IPS-18c (cell line): ENCODE data around the gene WNT4.
A peak's percentile ranks its signal among the peaks of the same experiment; 100 is the strongest.

Experiments
- H3K4me3 ChIP-seq: 2 replicates; pipeline ENCODE4 v1.7.0; 2013; ENCODE audit warnings: low read depth, mild to moderate bottlenecking, low read length, moderate library complexity; ENCODE audit not compliant: insufficient read depth
- H3K9me3 ChIP-seq: one replicate; pipeline ENCODE4 v1.6.1; 2013; ENCODE audit warnings: mild to moderate bottlenecking, low read length, moderate library complexity; ENCODE audit not compliant: control insufficient read depth, insufficient read depth

The WNT4 gene

DNA sequence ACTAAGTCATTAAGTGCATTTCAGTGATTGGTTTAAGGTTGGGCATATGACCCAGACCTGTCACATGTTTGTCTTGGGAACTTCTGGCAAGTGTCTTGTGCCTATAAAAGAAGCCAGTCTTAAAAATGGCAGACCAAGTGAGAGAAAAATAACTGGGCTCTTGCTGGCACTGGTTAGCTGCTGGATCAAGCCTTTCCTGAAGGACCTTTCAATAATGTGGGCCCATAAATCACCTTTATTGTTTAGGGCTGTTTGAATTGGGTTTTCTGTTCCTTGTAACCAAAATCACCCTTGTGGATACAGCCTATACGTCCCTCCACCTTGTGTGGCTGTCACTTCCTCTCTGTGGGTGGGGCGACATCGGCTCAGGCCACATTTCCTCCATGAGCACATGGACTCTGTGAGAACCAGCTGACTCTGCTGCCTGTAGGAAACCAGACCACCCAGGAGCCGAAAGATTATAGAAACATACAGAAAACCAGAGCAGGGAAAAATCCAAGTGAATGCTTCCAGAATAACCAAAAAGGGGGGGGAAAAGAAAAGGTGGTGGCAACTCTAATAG lies 25.6 kb upstream of the WNT4 start:
- Histone ChIP-seq H3K4me3 (no peak overlapping the region), H3K9me3 (no peaks in the 10 kb centered on the region)

DNA sequence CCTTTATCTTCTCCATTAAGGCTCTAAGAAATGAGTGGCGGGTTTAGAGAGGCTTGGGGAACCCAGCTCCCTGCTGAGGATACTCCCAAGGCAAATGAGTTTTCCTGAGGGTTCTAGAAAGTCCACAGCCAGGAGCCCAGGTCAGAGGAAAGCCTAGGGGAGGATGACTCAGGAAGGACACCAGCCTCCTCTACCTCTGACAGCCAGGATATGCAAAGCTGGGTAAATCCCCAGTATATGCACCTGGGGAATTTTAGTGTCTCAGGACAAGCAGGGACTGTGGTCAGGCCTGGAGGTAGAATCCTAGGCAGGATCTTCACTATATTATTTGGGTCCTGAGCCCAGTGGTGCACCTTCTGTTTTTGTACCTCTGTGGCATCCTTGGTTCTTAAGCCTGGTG lies 23.5 kb upstream of the WNT4 start:
- Histone ChIP-seq H3K9me3 (no peaks in the 10 kb centered on the region), H3K4me3 (no peak overlapping the region)

DNA sequence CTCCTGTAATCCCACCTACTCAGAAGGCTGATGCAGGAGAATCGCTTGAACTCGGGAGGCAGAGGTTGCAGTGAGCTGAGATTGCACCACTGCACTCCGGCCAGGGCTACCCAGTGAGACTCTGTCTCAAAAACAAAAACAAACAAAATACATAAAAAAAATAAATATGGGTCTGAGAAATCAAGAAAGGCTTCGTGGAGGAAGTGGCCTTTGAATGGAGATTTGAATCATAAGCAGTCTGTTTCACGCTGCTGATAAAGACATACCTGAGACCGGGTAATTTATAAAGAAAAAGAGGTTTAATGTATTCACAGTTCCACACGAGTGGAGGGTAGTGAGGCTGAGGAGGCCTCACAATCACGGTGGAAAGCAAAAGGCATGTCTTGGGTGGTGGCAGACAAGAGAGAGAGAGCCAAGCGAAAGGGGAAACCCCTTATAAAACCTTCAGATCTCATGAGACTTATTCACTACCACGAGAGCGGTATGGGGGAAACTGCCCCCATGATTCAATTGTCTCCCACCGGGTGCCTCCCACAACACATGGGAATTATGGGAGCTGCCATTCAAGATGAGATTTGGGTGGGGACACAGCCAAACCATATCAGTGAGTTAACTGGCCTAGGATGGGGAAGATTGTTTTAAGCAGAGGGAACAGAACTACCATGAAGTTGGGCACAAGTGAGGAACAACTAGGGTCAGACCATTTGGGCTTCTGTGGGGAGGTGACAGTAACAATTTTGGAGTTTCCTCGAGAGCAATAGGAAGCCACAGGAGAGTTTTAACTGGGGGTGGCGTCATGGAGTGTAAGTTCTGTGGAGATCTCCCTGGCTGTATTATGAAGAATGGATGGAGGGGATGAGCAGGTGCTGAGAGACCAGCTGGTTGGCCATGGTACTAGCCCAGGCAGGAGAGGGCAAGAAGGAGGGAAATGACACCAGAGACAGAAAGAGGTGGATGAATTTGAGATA lies 22.2 kb upstream of the WNT4 start:
- Histone ChIP-seq H3K4me3 (no peak overlapping the region), H3K9me3 (no peaks in the 10 kb centered on the region)

DNA sequence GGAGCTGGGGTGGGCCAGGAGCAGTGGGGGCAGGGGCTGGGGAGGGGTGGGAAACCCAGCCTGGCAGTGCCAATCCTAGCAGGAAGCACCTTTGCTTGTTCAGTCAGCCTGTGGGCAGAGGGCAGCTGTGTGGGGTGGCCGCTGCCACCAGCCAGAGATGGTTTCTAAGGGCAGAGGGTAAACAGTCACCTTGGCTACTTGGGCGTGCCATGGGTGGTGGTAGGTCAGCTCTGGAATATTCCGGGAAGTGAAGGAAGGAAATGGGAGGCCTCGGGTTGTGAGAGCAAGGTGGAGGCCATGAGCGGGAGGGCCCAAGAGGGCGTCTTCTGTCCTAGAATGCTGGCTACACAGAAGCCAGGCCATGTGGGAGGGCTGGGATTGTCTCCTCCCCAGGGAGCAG lies 20.7 kb upstream of the WNT4 start:
- Histone ChIP-seq H3K9me3 (no peaks in the 10 kb centered on the region), H3K4me3 (no peak overlapping the region)

DNA sequence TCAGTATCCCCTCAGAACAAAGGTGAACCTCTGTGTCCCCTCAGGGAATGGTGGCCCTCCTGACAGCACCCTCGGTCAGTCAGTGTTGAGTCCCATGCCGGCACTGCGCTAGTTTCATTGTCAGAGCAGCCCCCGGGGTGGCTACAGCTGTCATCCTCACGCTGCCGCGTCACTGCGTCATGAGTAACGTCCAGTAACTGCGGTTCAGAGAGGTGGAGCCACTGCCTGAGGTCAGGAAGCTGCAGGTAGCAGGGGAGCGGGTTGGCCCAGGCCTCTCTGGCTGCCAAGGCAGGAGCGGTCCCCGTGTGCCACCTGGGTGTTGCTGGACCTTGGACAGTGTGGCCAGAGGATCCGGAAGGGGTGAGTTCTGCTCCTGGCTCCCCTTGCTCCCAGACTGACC lies 20.2 kb upstream of the WNT4 start:
- Histone ChIP-seq H3K9me3 (no peaks in the 10 kb centered on the region), H3K4me3 (no peak overlapping the region)

DNA sequence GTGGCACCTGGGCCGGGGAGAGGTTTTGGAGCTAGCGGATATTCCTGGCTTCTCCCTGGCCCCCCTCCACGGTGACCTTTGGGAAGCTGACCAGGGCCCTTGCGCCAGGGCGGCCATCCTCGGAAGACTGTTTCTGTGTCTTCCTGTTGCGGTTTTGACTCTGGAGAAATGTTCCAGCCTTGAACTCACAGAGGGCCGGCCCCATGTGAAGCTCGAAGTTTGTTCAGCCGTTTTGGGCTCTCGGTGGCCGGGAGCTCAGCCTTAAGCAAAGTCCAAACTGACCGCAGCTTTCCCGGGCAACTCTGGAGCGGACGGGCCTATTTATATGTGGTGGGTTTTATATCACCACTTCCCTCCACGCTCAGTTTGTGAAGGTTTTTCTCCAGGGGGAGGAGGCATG lies 17.0 kb upstream of the WNT4 start:
- H3K9me3 ChIP-seq: no peaks in the 10 kb centered on the region

DNA sequence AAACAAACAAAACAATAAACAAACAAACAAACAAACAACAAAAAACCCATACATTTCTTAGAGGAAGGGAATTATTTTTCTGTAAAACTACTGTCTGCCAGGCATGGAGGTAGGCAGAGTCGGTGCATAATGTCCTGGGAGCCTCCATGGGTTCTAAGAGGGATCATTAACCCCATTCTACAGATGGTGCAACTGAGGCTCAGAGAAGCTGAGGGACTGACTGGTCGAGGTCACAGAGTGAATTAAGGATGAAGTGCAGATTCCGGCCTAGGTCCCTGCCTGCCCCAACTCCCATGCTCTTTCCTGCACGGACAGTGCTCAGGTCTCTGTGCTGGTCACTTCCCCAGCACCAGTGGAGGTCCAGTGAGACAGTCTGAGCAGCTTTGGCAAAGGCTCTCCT lies 15.8 kb upstream of the WNT4 start:
- no peaks in the 10 kb centered on the region for H3K9me3 ChIP-seq
- H3K4me3 ChIP-seq: no peak overlapping the region

More for the DNA sequence above, 17.0 kb upstream of the WNT4 start:
- no peak overlapping the region for H3K4me3 ChIP-seq

DNA sequence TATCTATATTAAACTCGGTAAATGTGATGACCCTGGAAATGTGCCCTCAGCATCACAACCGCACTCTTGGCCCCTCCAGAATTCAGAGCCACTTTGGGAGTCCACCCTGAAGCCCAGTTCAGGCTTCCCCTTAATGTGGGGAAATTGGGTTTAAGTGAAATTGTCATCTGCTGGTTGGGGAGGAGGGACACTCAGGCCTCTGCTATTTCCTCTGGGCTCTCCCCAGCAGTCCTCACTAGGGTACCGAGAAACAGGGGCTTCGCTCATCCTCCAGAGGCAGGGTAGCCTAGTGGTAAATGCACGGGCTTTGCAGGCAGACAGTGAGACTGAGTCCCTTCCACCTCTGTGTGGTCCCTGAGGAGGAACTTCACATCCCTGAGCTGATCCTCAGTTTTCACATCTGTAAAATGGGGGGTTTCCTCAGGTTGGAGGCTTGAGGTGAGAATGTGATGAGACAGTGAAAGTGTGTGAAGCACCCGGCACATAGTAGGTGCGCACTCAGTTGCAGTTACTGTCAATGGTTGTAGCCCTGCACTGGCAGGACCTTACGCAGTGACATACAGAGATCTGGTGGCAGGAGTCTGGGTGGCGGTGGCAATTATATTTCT lies 14.6 kb upstream of the WNT4 start:
- Histone ChIP-seq H3K9me3 (no peaks in the 10 kb centered on the region), H3K4me3 (no peak overlapping the region)

DNA sequence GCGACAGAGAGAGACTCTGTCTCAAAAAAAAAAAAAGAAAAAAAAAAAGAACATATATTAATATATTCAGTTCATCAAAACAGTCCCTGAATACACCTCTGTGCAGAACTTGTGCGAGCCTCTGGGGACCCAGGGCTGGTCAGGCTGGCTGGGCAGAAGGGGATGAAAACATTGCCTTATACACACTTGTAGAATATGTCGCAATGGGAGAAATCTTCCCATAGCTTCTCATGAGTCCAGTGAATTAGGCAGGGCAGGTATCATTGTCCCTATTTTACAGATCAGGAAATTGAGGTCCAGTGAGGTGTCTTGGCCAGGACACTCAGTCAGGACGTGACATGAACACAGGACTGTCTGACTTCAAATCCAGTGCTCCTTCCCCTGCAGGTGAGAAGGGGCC lies 12.6 kb upstream of the WNT4 start:
- no peaks in the 10 kb centered on the region for H3K9me3 ChIP-seq
- no peak overlapping the region for H3K4me3 ChIP-seq

DNA sequence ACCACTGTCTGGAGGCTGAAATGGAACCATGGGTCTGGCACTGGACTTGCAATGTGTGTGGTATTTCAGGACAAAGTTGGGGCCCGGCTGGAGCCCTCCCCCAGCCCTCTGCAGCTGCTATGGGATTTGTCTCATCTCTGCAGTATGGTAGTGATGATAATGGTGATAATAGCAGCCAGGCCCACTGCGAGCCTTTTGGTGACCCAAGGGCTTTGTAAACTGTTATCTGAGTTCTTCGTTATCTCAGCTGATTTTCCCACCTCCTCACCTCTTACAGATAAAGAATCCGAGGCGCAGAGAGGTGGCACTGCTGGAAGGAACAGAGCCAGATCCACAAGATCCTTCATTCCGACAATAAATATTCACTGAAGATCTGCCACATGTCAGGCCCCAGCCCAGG lies 11.7 kb upstream of the WNT4 start:
- Histone ChIP-seq H3K4me3 (no peak overlapping the region), H3K9me3 (no peaks in the 10 kb centered on the region)

DNA sequence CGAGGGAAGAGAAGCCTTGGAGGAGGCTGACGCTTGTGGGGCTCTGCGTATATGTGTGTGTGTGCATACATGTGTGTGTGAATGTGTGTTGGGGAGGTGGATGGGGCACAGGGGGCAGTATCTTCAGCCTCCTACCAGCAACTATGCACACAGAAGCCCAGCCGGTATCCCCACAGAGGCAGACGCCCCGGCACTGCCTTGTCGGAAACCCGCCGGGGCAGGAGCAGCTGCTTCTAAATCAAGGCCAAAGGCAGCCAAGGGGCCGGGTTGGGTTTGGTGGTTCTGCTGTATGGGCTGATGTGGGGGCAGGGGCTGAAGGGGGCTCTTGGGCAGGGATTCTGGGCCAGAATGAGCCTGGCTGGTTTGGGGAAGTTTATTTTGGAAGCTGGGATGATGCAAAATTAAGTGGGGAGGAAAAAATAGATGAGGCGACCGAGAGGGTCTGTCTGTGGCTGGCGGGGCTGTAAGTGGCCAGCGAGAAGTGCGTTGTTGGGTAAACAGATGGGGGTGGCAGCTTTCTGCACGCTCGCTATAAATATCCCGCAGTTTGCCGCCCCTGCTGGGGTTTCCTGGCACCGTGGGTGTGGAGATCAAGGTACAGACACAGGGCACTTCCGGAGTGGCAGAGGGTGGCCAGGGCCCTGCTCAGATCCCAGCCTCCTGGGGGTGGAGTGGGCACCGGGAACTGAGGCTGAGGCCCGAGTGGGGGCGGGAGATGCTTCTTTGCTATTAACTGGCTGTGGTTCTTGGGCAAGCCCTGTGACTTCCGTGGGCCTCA lies 11.0 kb upstream of the WNT4 start:
- H3K4me3 ChIP-seq: no peak overlapping the region
- no peaks in the 10 kb centered on the region for H3K9me3 ChIP-seq

DNA sequence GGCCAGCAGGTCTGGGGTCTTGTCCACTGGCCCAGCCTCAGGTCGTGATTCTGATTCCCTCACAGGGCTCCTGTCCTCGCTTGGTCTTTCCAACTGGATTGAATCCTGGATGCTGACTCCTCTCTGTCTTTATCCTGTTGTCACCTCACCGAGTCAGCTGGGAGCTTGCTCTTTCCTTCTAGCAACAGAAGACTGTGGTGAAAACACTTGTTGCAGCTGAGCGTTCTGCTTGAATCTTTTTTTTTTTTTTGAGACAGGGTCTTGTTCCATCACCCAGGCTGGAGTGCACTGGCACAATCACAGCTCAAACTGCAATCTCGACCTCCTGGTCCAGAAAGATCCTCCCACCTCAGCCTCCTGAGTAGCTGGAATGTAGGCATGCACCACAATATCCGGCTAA lies 8.0 kb upstream of the WNT4 start:
- H3K4me3 ChIP-seq: no peak overlapping the region
- H3K9me3 ChIP-seq: no peaks in the 10 kb centered on the region

DNA sequence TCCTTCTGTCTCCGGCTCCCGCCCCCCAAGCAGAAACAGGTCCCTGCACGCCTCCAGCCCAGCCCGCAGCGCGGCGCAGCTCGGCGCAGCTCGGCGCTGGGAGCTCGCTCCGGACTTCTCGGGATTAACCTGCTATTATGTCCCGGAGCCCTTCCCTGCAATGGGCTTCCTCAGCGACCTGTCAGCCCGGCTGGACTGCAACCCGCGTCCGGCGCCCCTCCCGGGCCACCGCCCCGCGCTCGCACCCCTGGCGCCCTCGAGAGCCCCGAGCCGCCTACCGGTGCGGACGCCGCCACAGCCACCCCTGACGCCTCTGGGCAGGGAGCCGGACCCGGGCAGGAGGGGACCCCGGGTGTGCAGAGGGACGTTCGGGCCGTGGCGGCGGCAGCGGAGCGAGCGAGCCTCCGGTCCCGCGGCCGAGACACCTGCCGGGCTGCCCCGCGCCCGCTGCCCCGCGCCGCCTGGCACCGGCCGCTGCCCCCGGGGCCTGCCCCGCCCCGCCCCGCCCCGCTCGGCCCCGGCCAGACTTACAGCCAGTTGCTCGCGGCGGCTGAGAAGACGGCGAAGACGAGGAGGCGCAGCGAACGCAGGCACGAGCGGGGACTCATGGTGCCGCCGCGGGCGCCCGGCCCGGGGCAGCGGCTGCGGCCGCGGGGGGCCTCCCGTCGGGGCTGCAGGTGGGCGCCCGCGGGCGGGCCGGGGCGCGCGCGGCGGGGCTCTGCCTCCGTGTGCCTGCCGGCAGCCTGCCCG lies 407 bp downstream of the WNT4 start:
- Histone ChIP-seq H3K9me3 (no peaks in the 10 kb centered on the region), H3K4me3 (peak overlapping the region; percentile 58)

DNA sequence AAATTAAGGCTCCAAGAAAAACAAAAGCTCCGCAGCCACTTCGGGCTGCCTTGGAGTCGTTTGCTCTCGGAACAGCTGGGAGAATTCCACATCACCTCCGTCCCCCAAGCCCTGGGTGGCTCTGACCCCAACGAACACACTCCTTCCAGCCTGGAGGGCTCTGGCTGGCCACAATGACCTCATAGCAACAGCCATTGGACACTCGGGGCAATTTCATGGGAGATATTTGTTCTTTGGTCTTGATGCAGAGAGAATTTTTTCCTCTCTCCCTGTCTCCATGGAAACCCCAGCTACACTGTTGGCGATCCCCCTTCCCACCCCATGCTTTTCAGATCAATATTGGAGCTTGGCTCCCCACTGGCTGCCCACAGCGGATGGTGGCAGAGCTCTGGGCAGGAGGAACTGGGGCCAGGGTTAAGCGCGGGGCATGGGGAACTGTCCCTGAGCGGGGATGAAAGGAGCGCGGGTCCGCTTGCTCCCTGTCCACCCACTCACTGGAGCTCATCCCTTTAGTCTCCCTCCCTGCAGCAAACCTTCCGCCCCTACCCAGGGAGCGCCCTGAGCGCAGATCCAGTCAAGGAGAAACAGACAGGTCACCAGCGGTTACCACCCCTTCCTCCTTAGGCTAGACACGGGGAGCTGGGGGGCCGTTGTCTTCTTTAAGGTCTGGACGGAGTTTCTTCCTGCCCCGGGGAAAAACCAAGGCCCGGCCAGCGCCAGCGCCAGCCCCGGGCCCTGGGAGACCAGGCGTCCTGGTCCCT lies 1.2 kb downstream of the WNT4 start:
- no peaks in the 10 kb centered on the region for H3K9me3 ChIP-seq
- peak overlapping the region; percentile 58 for H3K4me3 ChIP-seq

DNA sequence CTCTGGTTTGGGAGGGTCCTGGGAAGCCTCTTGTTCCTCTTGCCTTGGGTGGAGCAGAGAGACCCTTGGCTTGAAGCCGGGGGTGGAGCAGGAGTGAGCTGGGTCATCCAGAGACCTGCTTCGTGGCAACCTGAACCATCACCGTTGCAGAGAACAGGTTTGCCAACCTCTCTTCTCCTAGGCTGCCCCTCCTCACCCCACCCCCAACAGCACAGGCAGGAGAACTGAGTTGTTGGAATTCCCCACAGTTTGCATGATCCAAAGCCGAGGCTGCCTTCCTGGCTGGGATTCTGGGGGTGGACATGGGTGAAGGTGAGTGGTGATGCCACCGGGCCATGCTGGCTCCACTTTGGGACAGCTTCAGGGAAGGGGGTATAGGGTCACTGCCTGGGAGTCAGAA lies 2.2 kb downstream of the WNT4 start:
- H3K9me3 ChIP-seq: peaks cover 2% of the 10 kb centered on the region
- H3K4me3 ChIP-seq: no peak overlapping the region; the same call in 1 of the 2 replicates

DNA sequence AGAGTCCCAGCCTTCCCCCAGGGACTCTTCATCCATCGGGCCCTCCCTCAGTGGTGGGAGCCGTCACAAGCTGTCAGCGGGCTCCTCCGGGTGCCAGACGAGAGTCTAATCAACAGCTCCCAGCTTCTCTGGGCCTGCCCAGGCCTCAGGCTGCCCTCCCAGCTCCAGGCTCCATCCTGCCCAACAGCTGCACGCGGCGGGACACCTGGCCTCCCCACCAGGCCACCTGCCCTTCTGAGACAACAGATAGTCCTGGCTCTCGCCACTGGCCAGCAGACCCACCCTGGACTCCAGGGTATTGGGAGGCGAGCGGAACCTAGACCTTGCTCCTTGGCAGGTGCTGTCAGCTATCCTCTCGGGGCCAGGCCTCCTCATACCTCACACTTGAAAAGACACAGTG lies 3.1 kb downstream of the WNT4 start:
- H3K4me3 ChIP-seq: no peak overlapping the region
- H3K9me3 ChIP-seq: peaks cover 2% of the 10 kb centered on the region
